ENCODE results near the gene EPC1. TPM values are rescaled to one million over a fixed set of nuclear protein-coding genes. Genes with fewer than 3 reads are reported as not detected.
A peak's percentile ranks its signal among the peaks of the same experiment; 100 is the strongest.

The EPC1 gene
- total and polyA plus RNA-seq, 9 of the 15 experiments (the other 6 are each of a cell fraction or from before 2014, with no cell fraction given), result 7.0 to 43.6 (median 16.1) TPM

- TF ChIP-seq SMAD4 (CRISPR knock-in tag; conservative IDR thresholded peaks at IDR 0.05), result 0 out of 2 replicates have a peak, but pooled peaks have one; percentile 15
- TF ChIP-seq ZNF707 (CRISPR knock-in tag; conservative IDR thresholded peaks at IDR 0.05), result no peak
- no peak for TF ChIP-seq ZFX (CRISPR knock-in tag; IDR thresholded peaks at IDR 0.05)
- TF ChIP-seq ZNF785 (CRISPR knock-in tag; IDR thresholded peaks at IDR 0.05), result no peak
- no peak for TF ChIP-seq EZH2 (IDR thresholded peaks at IDR 0.05; ENCODE audit: borderline replicate concordance, low read depth, low read length)
- no peak; the same call in 1 of the 2 replicates for TF ChIP-seq NKRF (IDR thresholded peaks at IDR 0.05; ENCODE audit: borderline replicate concordance)
- TF ChIP-seq ZSCAN29 (IDR thresholded peaks at IDR 0.05), result no peak
- no peak for TF ChIP-seq STAT5B (CRISPR knock-in tag; IDR thresholded peaks at IDR 0.05)
- no peak for TF ChIP-seq EHMT2 (IDR thresholded peaks at IDR 0.05)
- TF ChIP-seq RHOXF2B (CRISPR knock-in tag; conservative IDR thresholded peaks at IDR 0.05), result no peak
- no peak for TF ChIP-seq MTF1 (CRISPR knock-in tag; IDR thresholded peaks at IDR 0.05; ENCODE audit: borderline replicate concordance)
- TF ChIP-seq PCBP2 (IDR thresholded peaks at IDR 0.05; ENCODE audit: low read depth, low read length, poor library complexity, severe bottlenecking), result no peak
- no peak for TF ChIP-seq ZNF830 (CRISPR knock-in tag; IDR thresholded peaks at IDR 0.05)
- TF ChIP-seq MCM7 (IDR thresholded peaks at IDR 0.05), result no peak
- TF ChIP-seq GATAD2B (IDR thresholded peaks at IDR 0.05; ENCODE audit: borderline replicate concordance), result peak; percentile 40
- no peak for TF ChIP-seq PPARD (CRISPR knock-in tag; IDR thresholded peaks at IDR 0.05)
- TF ChIP-seq RCOR1 (IDR thresholded peaks at IDR 0.05; ENCODE audit: borderline replicate concordance in 1 of 2, low read depth in 2 of 2, low read length in 2 of 2), result no peak
- no peak for TF ChIP-seq NELFE (IDR thresholded peaks at IDR 0.05; ENCODE audit: insufficient read depth, insufficient read length)
- TF ChIP-seq CBX8 (IDR thresholded peaks at IDR 0.05; ENCODE audit: borderline replicate concordance, extremely low read depth, low read depth, low read length, poor library complexity, severe bottlenecking), result no peak
- TF ChIP-seq SP2 (IDR thresholded peaks at IDR 0.05; ENCODE audit: extremely low read depth, low read depth, low read length, poor library complexity, severe bottlenecking), result no peak
- TF ChIP-seq DPF2 (IDR thresholded peaks at IDR 0.05), result peak; percentile 29; the same call in 1 of the 2 replicates
- no peak for TF ChIP-seq CBX3 (IDR thresholded peaks at IDR 0.05; ENCODE audit: borderline replicate concordance in 1 of 2, low read length in 2 of 2)
- no peak for TF ChIP-seq FIP1L1 (IDR thresholded peaks at IDR 0.05; ENCODE audit: low read depth, low read length, poor library complexity, severe bottlenecking)
- TF ChIP-seq SMARCB1 (IDR thresholded peaks at IDR 0.05; ENCODE audit: insufficient read length, low read depth), result no peak
- no peak for TF ChIP-seq ZNF3 (CRISPR knock-in tag; IDR thresholded peaks at IDR 0.05)
- no peak for TF ChIP-seq PML (IDR thresholded peaks at IDR 0.05; ENCODE audit: low read length)
- no peak for TF ChIP-seq NR0B1 (IDR thresholded peaks at IDR 0.05; ENCODE audit: partially characterized antibody)
- peak; percentile 34 for TF ChIP-seq EP400 (IDR thresholded peaks at IDR 0.05)
Measured at GRCh38 chr10:32377458-32378259, 30.7 kb upstream of the EPC1 start (continued).

Measured in K562 (cell line).